ENCODE data around the gene TMEM59L. TPM values are rescaled to one million over a fixed set of nuclear protein-coding genes. Genes with fewer than 3 reads are reported as not detected.

Gene TMEM59L
- polyA plus RNA-seq, 6 donors from 2014 or later = not detected

GRCh38 chr19:18608102-18608804 is 4.4 kb upstream of the TMEM59L start:
- ATAC-seq (ENCODE audit: low read depth in 2 of 2) = no peak
- H3K27me3 Mint-ChIP-seq = peaks cover 40 to 72% (median 66%) of the 10 kb centered on the region in 3 donors
- peaks cover 0 to 2% (median 0%) of the 10 kb centered on the region in 7 donors for H3K9me3 Mint-ChIP-seq
- H3K27ac Mint-ChIP-seq = no peak overlapping the region
- DNase-seq = no peak
- H3K36me3 Mint-ChIP-seq = no peaks in the 10 kb centered on the region
- H3K4me3 Mint-ChIP-seq = peak overlapping the region in 6 of 8 donors; percentile 2 to 75 (median 46)
- H3K4me1 Mint-ChIP-seq = peaks cover 25 to 50% (median 37%) of the 10 kb centered on the region in 3 donors

- Mint-ChIP-seq H3K4me1 (peaks cover 29 to 56% (median 39%) of the 10 kb centered on the region in 3 donors), H3K27ac (peak overlapping the region in 1 of 6 donors; percentile 84), H3K9me3 (peaks cover 0 to 2% (median 0%) of the 10 kb centered on the region in 7 donors), H3K27me3 (peaks cover 38 to 78% (median 70%) of the 10 kb centered on the region in 3 donors), H3K4me3 (peak overlapping the region in 6 of 8 donors; percentile 2 to 75 (median 44)), H3K36me3 (no peaks in the 10 kb centered on the region)
- no peak for DNase-seq
- ATAC-seq (ENCODE audit: low read depth in 2 of 2) = no peak
Measured at GRCh38 chr19:18608805-18609716, 3.6 kb upstream of the TMEM59L start.

- Mint-ChIP-seq H3K4me1 (peaks cover 32 to 59% (median 41%) of the 10 kb centered on the region in 3 donors), H3K27ac (no peak overlapping the region), H3K9me3 (peaks cover 0 to 2% (median 0%) of the 10 kb centered on the region in 7 donors), H3K36me3 (no peaks in the 10 kb centered on the region), H3K4me3 (peak overlapping the region in 1 of 8 donors; percentile 51), H3K27me3 (peaks cover 38 to 79% (median 73%) of the 10 kb centered on the region in 3 donors)
- ATAC-seq (ENCODE audit: low read depth in 2 of 2) = no peak
- no peak for DNase-seq
Measured at GRCh38 chr19:18609717-18610051, 3.0 kb upstream of the TMEM59L start.

- Mint-ChIP-seq H3K9me3 (peaks cover 0 to 2% (median 0%) of the 10 kb centered on the region in 7 donors), H3K4me1 (peaks cover 31 to 55% (median 38%) of the 10 kb centered on the region in 3 donors), H3K4me3 (peak overlapping the region in 2 of 8 donors; percentile 35 to 51), H3K36me3 (no peaks in the 10 kb centered on the region), H3K27me3 (peaks cover 38 to 79% (median 73%) of the 10 kb centered on the region in 3 donors), H3K27ac (no peak overlapping the region)
- DNase-seq (no peak), ATAC-seq (ENCODE audit: low read depth in 2 of 2) (no peak)
Measured at GRCh38 chr19:18610245-18610555, 2.5 kb upstream of the TMEM59L start.

- no peak for ATAC-seq (ENCODE audit: low read depth in 2 of 2)
- H3K27ac Mint-ChIP-seq = peak overlapping the region in 3 of 6 donors; percentile 10 to 70 (median 15)
- peaks cover 35 to 79% (median 68%) of the 10 kb centered on the region in 3 donors for H3K27me3 Mint-ChIP-seq
Measured at GRCh38 chr19:18610556-18611326, 1.9 kb upstream of the TMEM59L start.

GRCh38 chr19:18611327-18612050 is 1.2 kb upstream of the TMEM59L start:
- Mint-ChIP-seq H3K4me1 (peaks cover 28 to 51% (median 36%) of the 10 kb centered on the region in 3 donors), H3K36me3 (no peaks in the 10 kb centered on the region), H3K27ac (peak overlapping the region in 3 of 6 donors; percentile 10 to 70 (median 15)), H3K27me3 (peaks cover 35 to 87% (median 68%) of the 10 kb centered on the region in 3 donors), H3K9me3 (peaks cover 0 to 2% (median 0%) of the 10 kb centered on the region in 7 donors), H3K4me3 (peak overlapping the region; percentile 72 to 91 (median 86))
- DNase-seq = peak; percentile 36
- ATAC-seq (ENCODE audit: low read depth in 2 of 2) = peak; percentile 60 to 62

More at GRCh38 chr19:18610556-18611326, 1.9 kb upstream of the TMEM59L start:
- Mint-ChIP-seq H3K9me3 (peaks cover 0 to 2% (median 0%) of the 10 kb centered on the region in 7 donors), H3K36me3 (no peaks in the 10 kb centered on the region), H3K4me3 (peak overlapping the region; percentile 42 to 85 (median 69)), H3K4me1 (peaks cover 28 to 51% (median 36%) of the 10 kb centered on the region in 3 donors)
- no peak for DNase-seq

GRCh38 chr19:18612051-18612771 is 459 bp upstream of the TMEM59L start:
- DNase-seq (no peak), ATAC-seq (ENCODE audit: low read depth in 2 of 2) (peak; percentile 6 to 15)
- peak overlapping the region; percentile 72 to 91 (median 86) for H3K4me3 Mint-ChIP-seq
- H3K27me3 Mint-ChIP-seq = peaks cover 41 to 90% (median 71%) of the 10 kb centered on the region in 3 donors
- H3K36me3 Mint-ChIP-seq = no peaks in the 10 kb centered on the region
- peak overlapping the region in 1 of 6 donors; percentile 8 for H3K27ac Mint-ChIP-seq
- peaks cover 28 to 48% (median 34%) of the 10 kb centered on the region in 3 donors for H3K4me1 Mint-ChIP-seq
- peaks cover 0 to 2% (median 0%) of the 10 kb centered on the region in 7 donors for H3K9me3 Mint-ChIP-seq

GRCh38 chr19:18613589-18614234 is 1.0 kb downstream of the TMEM59L start:
- Mint-ChIP-seq H3K36me3 (no peaks in the 10 kb centered on the region), H3K4me1 (peaks cover 25 to 37% (median 28%) of the 10 kb centered on the region in 3 donors), H3K27ac (peak overlapping the region in 2 of 6 donors; percentile 60 to 84), H3K27me3 (peaks cover 44 to 87% (median 68%) of the 10 kb centered on the region in 3 donors), H3K9me3 (peaks cover 0 to 2% (median 0%) of the 10 kb centered on the region in 7 donors), H3K4me3 (peak overlapping the region; percentile 36 to 85 (median 80))
- ATAC-seq (ENCODE audit: low read depth in 2 of 2) = no peak
- DNase-seq = no peak

GRCh38 chr19:18616023-18616422 is 3.4 kb downstream of the TMEM59L start:
- peak overlapping the region in 1 of 6 donors; percentile 33 for H3K27ac Mint-ChIP-seq
- no peak overlapping the region for H3K4me3 Mint-ChIP-seq
- no peaks in the 10 kb centered on the region for H3K36me3 Mint-ChIP-seq
- H3K27me3 Mint-ChIP-seq = peaks cover 31 to 85% (median 57%) of the 10 kb centered on the region in 3 donors
- no peak for DNase-seq
- peaks cover 18 to 27% (median 22%) of the 10 kb centered on the region in 3 donors for H3K4me1 Mint-ChIP-seq
- ATAC-seq (ENCODE audit: low read depth in 2 of 2) = no peak
- H3K9me3 Mint-ChIP-seq = peaks cover 0 to 2% (median 0%) of the 10 kb centered on the region in 7 donors

- Mint-ChIP-seq H3K27ac (no peak overlapping the region), H3K36me3 (no peaks in the 10 kb centered on the region), H3K4me3 (no peak overlapping the region), H3K27me3 (peaks cover 24 to 78% (median 45%) of the 10 kb centered on the region in 3 donors), H3K9me3 (peaks cover 0 to 2% (median 0%) of the 10 kb centered on the region in 7 donors), H3K4me1 (peaks cover 8 to 15% (median 11%) of the 10 kb centered on the region in 3 donors)
- no peak for ATAC-seq (ENCODE audit: low read depth in 2 of 2)
- no peak for DNase-seq
Measured at GRCh38 chr19:18617562-18617961, 4.9 kb downstream of the TMEM59L start.

- no peak for ATAC-seq (ENCODE audit: low read depth in 2 of 2)
- Mint-ChIP-seq H3K27me3 (peaks cover 23 to 78% (median 40%) of the 10 kb centered on the region in 3 donors), H3K36me3 (no peaks in the 10 kb centered on the region)
Measured at GRCh38 chr19:18618236-18618635, 5.6 kb downstream of the TMEM59L start.

More at GRCh38 chr19:18618236-18618635, 5.6 kb downstream of the TMEM59L start:
- no peak overlapping the region for H3K27ac Mint-ChIP-seq
- H3K9me3 Mint-ChIP-seq = peaks cover 0 to 2% (median 0%) of the 10 kb centered on the region in 7 donors
- peak overlapping the region in 1 of 8 donors; percentile 42 for H3K4me3 Mint-ChIP-seq
- DNase-seq = no peak
- peaks cover 6 to 12% (median 9%) of the 10 kb centered on the region in 3 donors for H3K4me1 Mint-ChIP-seq

Data from naive B cell (primary cell).